Hepatocyte (in vitro differentiated cells): ENCODE results near the gene SIRT6.

Experiments
- CTCF ChIP-seq: fragments of 200-600 bp; sonication (generic); IDR thresholded peaks from 2 replicates; pipeline ENCODE4 v1.5.1; 2016; ENCODE audit warnings: antibody characterized with exemption, mild to moderate bottlenecking; ENCODE audit not compliant: poor library complexity
- EZH2 ChIP-seq: fragments of 200-600 bp; sonication (generic); IDR thresholded peaks from 2 replicates; pipeline ENCODE4 v1.6.1; 2016; ENCODE audit warnings: antibody characterized with exemption, mild to moderate bottlenecking, borderline replicate concordance
- EZH2phosphoT487 ChIP-seq: fragments of 200-600 bp; sonication (generic); IDR thresholded peaks from one replicate; pipeline ENCODE4 v1.6.1; 2018; ENCODE audit warnings: antibody characterized with exemption, mild to moderate bottlenecking, low read depth, moderate library complexity; ENCODE audit not compliant: unreplicated experiment, severe bottlenecking

DNA sequence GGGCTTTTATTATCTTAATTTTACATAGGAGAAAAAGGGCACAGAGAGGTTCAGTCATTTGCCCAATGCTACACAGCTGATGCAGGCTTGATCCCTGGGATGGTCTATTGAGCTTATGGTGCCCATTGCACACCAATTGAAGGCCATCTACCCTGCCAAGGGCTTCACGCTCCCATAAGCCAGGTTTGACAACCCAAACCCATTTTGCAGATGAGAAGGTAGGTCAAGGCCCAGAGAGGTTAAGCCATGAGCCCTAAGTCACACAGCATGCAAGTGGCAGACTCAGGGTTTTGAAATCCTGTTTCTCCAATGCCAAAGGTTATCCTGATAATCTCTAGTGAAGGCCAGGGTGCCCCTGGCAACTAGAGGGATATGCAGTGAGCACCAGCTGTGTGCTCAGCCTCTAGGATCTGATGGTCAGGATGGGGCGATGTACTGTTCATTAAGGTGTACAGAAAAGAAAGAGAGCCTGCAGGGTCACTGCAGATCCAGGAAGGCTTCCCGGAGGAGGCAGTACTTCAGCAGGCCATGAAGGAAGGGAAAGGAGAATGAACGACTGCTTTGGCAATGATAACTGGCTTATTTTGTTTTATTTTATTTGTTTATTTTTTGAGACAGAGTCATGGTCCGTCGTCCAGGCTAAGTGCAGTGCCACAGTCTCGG lies 20.8 kb downstream of the SIRT6 start:
- TF ChIP-seq CTCF (no peak), EZH2 (no peak), EZH2phosphoT487 (no peak)
